Uterus (tissue), 4 donors: Measurements from ENCODE around the gene PPP4C. TPM values are rescaled to one million over a fixed set of nuclear protein-coding genes. Genes with fewer than 3 reads are reported as not detected.

Source experiments
- DNase-seq, 2 donors: peaks; one replicate each; pipeline ENCODE4 v3.0.0-alpha.2; 2019 to 2020
- H3K27ac ChIP-seq, 2 donors: fragments of 200-600 bp; sonication (generic); 1 replicate in 1 of 2; 2 replicates in 1 of 2; pipeline ENCODE4 v1.5.1; 2016 to 2018
- H3K27me3 ChIP-seq, 2 donors: fragments of 200-600 bp; sonication (generic); one replicate each; pipeline ENCODE4 v1.5.1; 2018 to 2019; ENCODE audit warnings: control low read depth in 1 of 2
- H3K36me3 ChIP-seq, 2 donors: fragments of 200-600 bp; sonication (generic); one replicate each; pipeline ENCODE4 v1.5.1; 2019; ENCODE audit warnings: control low read depth in 1 of 2
- H3K4me1 ChIP-seq, 2 donors: fragments of 200-600 bp; sonication (generic); one replicate each; pipeline ENCODE4 v1.5.1; 2018 to 2019; ENCODE audit warnings: control low read depth in 1 of 2
- H3K4me3 ChIP-seq, 2 donors: fragments of 200-600 bp; sonication (generic); 1 replicate in 1 of 2; 2 replicates in 1 of 2; pipeline ENCODE4 v1.5.1; 2018 to 2019; ENCODE audit warnings: mild to moderate bottlenecking in 1 of 2
- H3K9me3 ChIP-seq, 2 donors: fragments of 200-600 bp; sonication (generic); one replicate each; pipeline ENCODE4 v1.5.1; 2019; ENCODE audit warnings: control low read depth in 1 of 2
- POLR2A ChIP-seq, 2 donors: fragments of 450-650 bp; IDR thresholded peaks; one replicate each; pipeline ENCODE4 v1.6.1; 2016; ENCODE audit warnings: antibody characterized with exemption in 2 of 2, mild to moderate bottlenecking in 1 of 2, moderate library complexity in 1 of 2
- intact Hi-C: fragments of 100-400 bp; cut with DNase I; formaldehyde crosslinking; loops from one replicate; pipeline ENCODE4 v1.15.1; 2023; ENCODE audit warnings: low total_unique reads
- total RNA-seq, 4 donors: library from RNA; depleted of rRNA in 3 of 4; stranded (reverse); fragments of >200 nt in 3 of 4; gene quantifications; one replicate each; pipeline versions ENCODE4 v1.1.0 to v1.2.4, GENCODE V29; 2014 to 2023
- TF ChIP-seq, protein P1 (sequence below), 4 experiments: fragments of 200-600 bp in 2 of 4; fragments of 450-650 bp in 2 of 4; sonication (generic) in 2 of 4; IDR thresholded peaks; one replicate each; pipeline ENCODE4 v1.5.1; 2016 to 2019; ENCODE audit warnings: antibody characterized with exemption in 4 of 4, mild to moderate bottlenecking in 2 of 4, moderate library complexity in 1 of 4
- donor health status: DM: yes; HTN: yes; CAD: no.

Gene PPP4C
- total RNA-seq, 4 donors from 2014 or later = 15.6 to 78.5 (median 64.5) TPM

DNA sequence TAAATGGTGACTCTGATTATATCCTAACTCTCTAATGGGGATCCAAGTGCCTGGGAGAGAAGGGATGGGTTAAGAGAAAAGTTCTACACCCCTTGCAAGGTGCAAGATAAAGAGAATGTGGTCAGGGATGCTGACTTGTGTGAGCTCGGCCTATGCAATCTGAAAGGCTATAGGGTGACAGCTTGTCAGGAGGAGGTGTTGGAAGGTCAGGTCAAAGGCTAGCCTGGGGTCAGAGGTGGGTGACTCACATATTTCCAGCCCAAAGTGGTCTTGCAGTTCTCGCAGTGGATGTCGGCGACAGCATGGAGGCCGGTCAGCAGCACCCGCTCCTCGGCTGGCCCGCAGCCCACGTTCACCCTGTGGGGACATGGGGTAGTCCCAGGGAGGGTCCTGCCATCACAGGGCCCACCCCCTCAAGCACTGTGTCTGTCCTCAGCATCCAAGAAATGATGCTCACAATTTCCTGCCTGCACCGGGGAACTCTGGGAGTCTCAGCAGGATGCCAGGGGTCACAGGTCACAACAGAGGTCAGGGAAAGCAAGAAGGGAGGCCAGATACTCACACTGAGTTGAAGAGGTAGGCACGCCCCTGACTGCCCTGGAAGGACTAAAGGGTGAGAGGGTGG lies 18.9 kb downstream of the PPP4C start:
- no peaks in the 10 kb centered on the region for H3K9me3 ChIP-seq
- H3K4me3 ChIP-seq = peak overlapping the region; percentile 80 to 82
- no peaks in the 10 kb centered on the region for H3K27me3 ChIP-seq
- no peak for TF ChIP-seq POLR2A (IDR thresholded peaks at IDR 0.05)
- TF ChIP-seq, protein P1, sequence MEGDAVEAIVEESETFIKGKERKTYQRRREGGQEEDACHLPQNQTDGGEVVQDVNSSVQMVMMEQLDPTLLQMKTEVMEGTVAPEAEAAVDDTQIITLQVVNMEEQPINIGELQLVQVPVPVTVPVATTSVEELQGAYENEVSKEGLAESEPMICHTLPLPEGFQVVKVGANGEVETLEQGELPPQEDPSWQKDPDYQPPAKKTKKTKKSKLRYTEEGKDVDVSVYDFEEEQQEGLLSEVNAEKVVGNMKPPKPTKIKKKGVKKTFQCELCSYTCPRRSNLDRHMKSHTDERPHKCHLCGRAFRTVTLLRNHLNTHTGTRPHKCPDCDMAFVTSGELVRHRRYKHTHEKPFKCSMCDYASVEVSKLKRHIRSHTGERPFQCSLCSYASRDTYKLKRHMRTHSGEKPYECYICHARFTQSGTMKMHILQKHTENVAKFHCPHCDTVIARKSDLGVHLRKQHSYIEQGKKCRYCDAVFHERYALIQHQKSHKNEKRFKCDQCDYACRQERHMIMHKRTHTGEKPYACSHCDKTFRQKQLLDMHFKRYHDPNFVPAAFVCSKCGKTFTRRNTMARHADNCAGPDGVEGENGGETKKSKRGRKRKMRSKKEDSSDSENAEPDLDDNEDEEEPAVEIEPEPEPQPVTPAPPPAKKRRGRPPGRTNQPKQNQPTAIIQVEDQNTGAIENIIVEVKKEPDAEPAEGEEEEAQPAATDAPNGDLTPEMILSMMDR (IDR thresholded peaks at IDR 0.05) = no peak
- H3K36me3 ChIP-seq = no peaks in the 10 kb centered on the region
- peak in 1 of 2 donors; percentile 55 for DNase-seq
- intact Hi-C loops = no loop called here
- H3K4me1 ChIP-seq = peaks cover 0 to 25% of the 10 kb centered on the region in 2 donors
- peak overlapping the region; percentile 95 to 99 for H3K27ac ChIP-seq

GRCh38 chr16:30095166-30096078 lies 19.6 kb downstream of the PPP4C start:
- Histone ChIP-seq H3K9me3 (no peaks in the 10 kb centered on the region), H3K4me3 (peak overlapping the region; percentile 80 to 82), H3K27me3 (no peaks in the 10 kb centered on the region), H3K27ac (peak overlapping the region; percentile 95 to 99), H3K36me3 (no peaks in the 10 kb centered on the region), H3K4me1 (peaks cover 0 to 25% of the 10 kb centered on the region in 2 donors)
- no peak for DNase-seq
- no peak for TF ChIP-seq POLR2A (IDR thresholded peaks at IDR 0.05)
- TF ChIP-seq, protein P1 (IDR thresholded peaks at IDR 0.05) = no peak
- intact Hi-C loops = no loop called here

DNA sequence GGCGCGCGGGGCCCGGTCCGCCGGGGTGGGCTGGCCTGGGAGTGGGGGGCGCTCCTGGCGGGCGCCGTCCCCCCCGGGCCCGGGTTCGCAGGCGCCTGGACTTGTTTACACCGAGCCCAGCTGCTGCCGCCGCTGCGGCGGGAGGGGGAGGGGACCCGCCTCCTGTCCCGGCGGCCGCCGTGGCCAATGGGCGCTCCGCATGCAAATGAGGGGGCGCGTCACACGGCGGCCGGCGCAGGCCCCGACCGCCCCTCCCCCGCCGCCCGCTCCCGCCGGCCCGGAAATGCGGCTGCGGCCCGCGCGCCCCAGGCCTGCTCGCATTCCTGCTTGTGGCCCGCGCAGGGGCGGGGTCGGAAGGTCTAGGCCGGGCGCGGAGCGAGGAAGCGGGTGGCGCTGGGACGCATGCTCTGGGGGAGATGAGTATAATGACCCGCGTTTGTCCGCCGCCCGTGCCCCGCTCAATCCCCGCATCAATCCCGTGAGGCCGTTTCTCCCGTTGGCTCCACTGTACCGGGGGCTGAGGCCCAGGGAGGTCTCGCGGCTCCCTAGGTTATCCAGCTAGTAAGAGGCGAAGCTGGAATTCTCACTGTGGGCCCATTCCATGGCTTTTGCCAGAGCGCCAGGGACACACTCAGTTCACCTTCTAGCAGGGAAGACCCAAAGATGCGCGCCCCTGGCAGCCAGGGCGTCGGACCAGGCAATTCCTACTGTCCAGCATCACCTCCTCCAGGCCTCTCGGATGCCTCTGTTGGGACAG lies 20.5 kb downstream of the PPP4C start, which contains the start of gene YPEL3:
YPEL3 (minus strand) TSS at position 109 of the 757 bp plus-strand sequence. CDS start 731 bp downstream, outside the sequence.
- Histone ChIP-seq H3K36me3 (no peaks in the 10 kb centered on the region), H3K27me3 (no peaks in the 10 kb centered on the region), H3K27ac (peak within 1 kb of the TSS; percentile 95 to 99), H3K9me3 (no peaks in the 10 kb centered on the region), H3K4me1 (peaks cover 0 to 21% of the 10 kb centered on the region in 2 donors), H3K4me3 (peak within 1 kb of the TSS; percentile 80 to 82)
- intact Hi-C loops = no loop called here
- TF ChIP-seq POLR2A (IDR thresholded peaks at IDR 0.05) = peak; percentile 81 to 97
- TF ChIP-seq, protein P1 (IDR thresholded peaks at IDR 0.05) = no peak
- DNase-seq = peak; percentile 92 to 93

GRCh38 chr16:30096862-30097563 lies 21.2 kb downstream of the PPP4C start:
- intact Hi-C loops = no loop called here
- Histone ChIP-seq H3K27ac (peak overlapping the region; percentile 95 to 99), H3K4me3 (no peak overlapping the region), H3K9me3 (no peaks in the 10 kb centered on the region), H3K4me1 (peaks cover 0 to 19% of the 10 kb centered on the region in 2 donors), H3K36me3 (no peaks in the 10 kb centered on the region), H3K27me3 (no peaks in the 10 kb centered on the region)
- TF ChIP-seq, protein P1 (IDR thresholded peaks at IDR 0.05) = no peak
- TF ChIP-seq POLR2A (IDR thresholded peaks at IDR 0.05) = no peak
- DNase-seq = no peak
